ENCODE measurements around the gene LYRM2. TPM values are rescaled to one million over a fixed set of nuclear protein-coding genes. Genes with fewer than 3 reads are reported as not detected.

The LYRM2 gene
- total and polyA plus RNA-seq, 3 donors from 2014 or later, result 18.6 to 32.5 (median 24.8) TPM

- intact Hi-C loops (cut with DNase I; ENCODE audit: low total_unique reads), result no loop called here
- Histone ChIP-seq H3K4me1 (no peaks in the 10 kb centered on the region), H3K27ac (no peak overlapping the region), H3K36me3 (ENCODE audit: low read depth, missing control alignments) (no peaks in the 10 kb centered on the region), H3K4me3 (no peak overlapping the region), H3K9me3 (no peaks in the 10 kb centered on the region), H3K27me3 (no peaks in the 10 kb centered on the region)
- DNase-seq, result no peak
- WGBS, 2 donors, result 50 to 58% methylated on average over 3 of the region's 3 CpGs
- no peak for TF ChIP-seq POLR2A (IDR thresholded peaks at IDR 0.05)
Observed at GRCh38 chr6:89542866-89543265, 95.7 kb downstream of the LYRM2 start.

- Histone ChIP-seq H3K9me3 (no peaks in the 10 kb centered on the region), H3K36me3 (ENCODE audit: low read depth, missing control alignments) (no peaks in the 10 kb centered on the region), H3K4me3 (no peak overlapping the region), H3K4me1 (no peaks in the 10 kb centered on the region), H3K27me3 (no peaks in the 10 kb centered on the region), H3K27ac (no peak overlapping the region)
- TF ChIP-seq POLR2A (IDR thresholded peaks at IDR 0.05), result no peak
- TF ChIP-seq, protein P1, sequence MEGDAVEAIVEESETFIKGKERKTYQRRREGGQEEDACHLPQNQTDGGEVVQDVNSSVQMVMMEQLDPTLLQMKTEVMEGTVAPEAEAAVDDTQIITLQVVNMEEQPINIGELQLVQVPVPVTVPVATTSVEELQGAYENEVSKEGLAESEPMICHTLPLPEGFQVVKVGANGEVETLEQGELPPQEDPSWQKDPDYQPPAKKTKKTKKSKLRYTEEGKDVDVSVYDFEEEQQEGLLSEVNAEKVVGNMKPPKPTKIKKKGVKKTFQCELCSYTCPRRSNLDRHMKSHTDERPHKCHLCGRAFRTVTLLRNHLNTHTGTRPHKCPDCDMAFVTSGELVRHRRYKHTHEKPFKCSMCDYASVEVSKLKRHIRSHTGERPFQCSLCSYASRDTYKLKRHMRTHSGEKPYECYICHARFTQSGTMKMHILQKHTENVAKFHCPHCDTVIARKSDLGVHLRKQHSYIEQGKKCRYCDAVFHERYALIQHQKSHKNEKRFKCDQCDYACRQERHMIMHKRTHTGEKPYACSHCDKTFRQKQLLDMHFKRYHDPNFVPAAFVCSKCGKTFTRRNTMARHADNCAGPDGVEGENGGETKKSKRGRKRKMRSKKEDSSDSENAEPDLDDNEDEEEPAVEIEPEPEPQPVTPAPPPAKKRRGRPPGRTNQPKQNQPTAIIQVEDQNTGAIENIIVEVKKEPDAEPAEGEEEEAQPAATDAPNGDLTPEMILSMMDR (IDR thresholded peaks at IDR 0.05), result no peak
- DNase-seq, result no peak
- intact Hi-C loops (cut with DNase I; ENCODE audit: low total_unique reads), result no loop called here
- WGBS, 2 donors, result 83 to 88% methylated on average over 12 of the region's 12 CpGs
Observed at GRCh38 chr6:89542081-89542857, 96.3 kb downstream of the LYRM2 start.

GRCh38 chr6:89539779-89540178 is 98.8 kb downstream of the LYRM2 start:
- TF ChIP-seq, protein P1 (IDR thresholded peaks at IDR 0.05), result no peak
- no peak for TF ChIP-seq POLR2A (IDR thresholded peaks at IDR 0.05)
- 93 to 96% methylated on average over 2 of the region's 2 CpGs for WGBS, 2 donors

DNA sequence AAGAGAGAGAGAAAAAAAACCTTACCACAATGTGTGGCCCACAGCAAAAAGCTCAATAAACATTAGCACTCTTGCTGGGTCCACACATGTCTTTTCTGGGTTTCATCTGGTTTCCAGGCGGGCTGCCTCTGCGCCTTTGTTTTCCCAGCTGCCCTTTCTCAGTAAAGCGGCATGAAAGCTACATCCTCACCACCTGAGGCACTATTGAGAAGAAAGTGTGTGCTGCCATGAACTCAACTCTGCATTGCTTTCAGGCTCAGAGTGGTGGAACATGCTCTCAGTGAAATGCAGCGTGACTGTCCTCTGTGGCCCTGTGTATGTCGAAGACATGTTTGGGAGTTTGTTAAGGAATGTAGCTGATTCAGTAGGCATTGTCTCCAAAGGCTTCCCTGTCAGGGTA is 102.3 kb downstream of the LYRM2 start:
- TF ChIP-seq POLR2A (IDR thresholded peaks at IDR 0.05), result no peak
- TF ChIP-seq, protein P1 (IDR thresholded peaks at IDR 0.05), result no peak
- no peak overlapping the region for H3K4me3 ChIP-seq
- intact Hi-C loops (cut with DNase I; ENCODE audit: low total_unique reads), result no loop called here
- H3K27ac ChIP-seq, result no peak overlapping the region
- WGBS, 2 donors, result 86 to 90% methylated on average over 5 of the region's 5 CpGs
- DNase-seq, result no peak
- H3K27me3 ChIP-seq, result no peaks in the 10 kb centered on the region
- H3K36me3 ChIP-seq (ENCODE audit: low read depth, missing control alignments), result no peaks in the 10 kb centered on the region
- H3K9me3 ChIP-seq, result no peaks in the 10 kb centered on the region
- no peaks in the 10 kb centered on the region for H3K4me1 ChIP-seq

More at GRCh38 chr6:89539779-89540178, 98.8 kb downstream of the LYRM2 start:
- DNase-seq, result no peak
- Histone ChIP-seq H3K4me1 (no peaks in the 10 kb centered on the region), H3K27me3 (no peaks in the 10 kb centered on the region), H3K27ac (no peak overlapping the region), H3K9me3 (no peaks in the 10 kb centered on the region), H3K4me3 (no peak overlapping the region), H3K36me3 (ENCODE audit: low read depth, missing control alignments) (no peaks in the 10 kb centered on the region)
- intact Hi-C loops (cut with DNase I; ENCODE audit: low total_unique reads), result no loop called here

DNA sequence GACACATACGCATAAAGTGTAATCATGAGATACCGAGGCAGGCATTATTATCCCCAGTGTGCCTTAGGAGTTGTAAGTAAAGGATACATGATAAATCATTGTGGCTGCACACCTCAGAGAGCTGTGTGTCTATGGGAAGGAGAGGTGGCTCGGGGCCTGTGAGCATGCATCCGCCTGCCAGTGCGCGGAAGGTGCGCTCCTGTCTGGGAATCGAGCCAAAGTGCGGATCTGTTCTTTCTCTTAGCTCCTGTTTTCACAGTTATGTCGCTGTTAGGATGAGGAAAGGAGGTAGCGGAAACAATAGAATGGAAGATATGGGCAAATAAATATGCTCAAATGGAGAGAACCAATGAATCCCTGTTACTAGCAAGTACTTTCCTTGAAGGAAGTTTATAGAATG is 107.6 kb downstream of the LYRM2 start:
- Histone ChIP-seq H3K27ac (no peak overlapping the region), H3K27me3 (no peaks in the 10 kb centered on the region), H3K36me3 (ENCODE audit: low read depth, missing control alignments) (no peaks in the 10 kb centered on the region), H3K4me3 (no peak overlapping the region), H3K4me1 (no peaks in the 10 kb centered on the region), H3K9me3 (no peaks in the 10 kb centered on the region)
- intact Hi-C loops (cut with DNase I; ENCODE audit: low total_unique reads), result no loop called here
- no peak for TF ChIP-seq POLR2A (IDR thresholded peaks at IDR 0.05)
- TF ChIP-seq, protein P1 (IDR thresholded peaks at IDR 0.05), result no peak
- WGBS, 2 donors, result 90 to 95% methylated on average over 11 of the region's 11 CpGs
- no peak for DNase-seq
